H9 (cell line): ENCODE results near the gene MTA3. TPM values are rescaled to one million over a fixed set of nuclear protein-coding genes. Genes with fewer than 3 reads are reported as not detected.

Experiments used
- DNase-seq: peaks from one replicate; pipeline ENCODE4 v3.0.0-alpha.2; 2017
- H2AFZ ChIP-seq: one replicate; pipeline ENCODE4 v1.6.1; 2013; ENCODE audit warnings: mild to moderate bottlenecking, low read length, control low read depth, moderate library complexity
- H2AK5ac ChIP-seq: 2 replicates; pipeline ENCODE4 v1.6.1; 2013; ENCODE audit warnings: low read length, control low read depth, mixed read lengths; ENCODE audit not compliant: insufficient read length
- H2BK120ac ChIP-seq: one replicate; pipeline ENCODE4 v1.6.1; 2013; ENCODE audit warnings: low read depth, mild to moderate bottlenecking, low read length, control low read depth, inconsistent platforms; ENCODE audit not compliant: poor library complexity, severe bottlenecking
- H2BK12ac ChIP-seq: 2 replicates; pipeline ENCODE4 v1.6.1; 2013; ENCODE audit warnings: low read length, control low read depth, mixed read lengths, low read depth; ENCODE audit not compliant: insufficient read length
- H2BK15ac ChIP-seq: 2 replicates; pipeline ENCODE4 v1.6.1; 2013; ENCODE audit warnings: low read depth, low read length, control low read depth
- H2BK20ac ChIP-seq: one replicate; pipeline ENCODE4 v1.6.1; 2013; ENCODE audit warnings: low read depth, mild to moderate bottlenecking, low read length, control low read depth, inconsistent platforms; ENCODE audit not compliant: poor library complexity, severe bottlenecking
- H2BK5ac ChIP-seq: 2 replicates; pipeline ENCODE4 v1.6.1; 2013; ENCODE audit warnings: low read length, control low read depth, mixed read lengths; ENCODE audit not compliant: insufficient read length
- H3K14ac ChIP-seq: 2 replicates; pipeline ENCODE4 v1.6.1; 2013; ENCODE audit warnings: low read length, control low read depth; ENCODE audit not compliant: insufficient read depth
- H3K18ac ChIP-seq: 2 replicates; pipeline ENCODE4 v1.6.1; 2013; ENCODE audit warnings: low read depth, mild to moderate bottlenecking, mixed read lengths, low read length, control low read depth; ENCODE audit not compliant: insufficient read length
- H3K23ac ChIP-seq: 2 replicates; pipeline ENCODE4 v1.6.1; 2013; ENCODE audit warnings: low read length, control low read depth, mixed read lengths, low read depth; ENCODE audit not compliant: insufficient read length
- H3K23me2 ChIP-seq: 2 replicates; pipeline ENCODE4 v1.6.1; 2013; ENCODE audit warnings: low read depth, mild to moderate bottlenecking, mixed read lengths, low read length, control low read depth; ENCODE audit not compliant: insufficient read length, poor library complexity, severe bottlenecking
- H3K27ac ChIP-seq: 2 replicates; pipeline ENCODE4 v1.5.1; 2013; ENCODE audit warnings: low read length, control low read depth, mixed read lengths, low read depth; ENCODE audit not compliant: insufficient read length
- H3K27me3 ChIP-seq: 2 replicates; pipeline ENCODE4 v1.6.1; 2013; ENCODE audit warnings: low read length, control low read depth, inconsistent platforms; ENCODE audit not compliant: insufficient read depth
- H3K4ac ChIP-seq: 2 replicates; pipeline ENCODE4 v1.6.1; 2013; ENCODE audit warnings: low read depth, mild to moderate bottlenecking, control low read depth, inconsistent platforms, low read length, moderate library complexity
- H3K4me1 ChIP-seq: 2 replicates; pipeline ENCODE4 v1.6.1; 2013; ENCODE audit warnings: low read length, control low read depth, inconsistent platforms; ENCODE audit not compliant: insufficient read depth
- H3K4me2 ChIP-seq: 2 replicates; pipeline ENCODE4 v1.6.1; 2013; ENCODE audit warnings: low read length, control low read depth, mixed read lengths; ENCODE audit not compliant: insufficient read length, insufficient read depth
- H3K56ac ChIP-seq: 2 replicates; pipeline ENCODE4 v1.6.1; 2013; ENCODE audit warnings: low read depth, mild to moderate bottlenecking, mixed read lengths, low read length, control low read depth; ENCODE audit not compliant: insufficient read length
- H3K79me1 ChIP-seq: 2 replicates; pipeline ENCODE4 v1.6.1; 2013; ENCODE audit warnings: low read depth, mild to moderate bottlenecking, moderate library complexity, low read length, control low read depth, inconsistent platforms; ENCODE audit not compliant: insufficient read depth, poor library complexity, severe bottlenecking
- H3K79me2 ChIP-seq: 2 replicates; pipeline ENCODE4 v1.6.1; 2013; ENCODE audit warnings: low read length, control low read depth, inconsistent platforms; ENCODE audit not compliant: insufficient read depth
- H3K9ac ChIP-seq: 2 replicates; pipeline ENCODE4 v1.6.1; 2013; ENCODE audit warnings: low read length, control low read depth, mixed read lengths; ENCODE audit not compliant: insufficient read length; ENCODE audit errors: extremely low read depth
- H3K9me3 ChIP-seq: one replicate; pipeline ENCODE4 v1.6.1; 2013; ENCODE audit warnings: low read depth, low read length, inconsistent platforms; ENCODE audit not compliant: control insufficient read depth
- H3T11ph ChIP-seq: one replicate; pipeline ENCODE4 v1.6.1; 2013; ENCODE audit warnings: mild to moderate bottlenecking, low read length, control low read depth, inconsistent platforms
- H4K20me1 ChIP-seq: one replicate; pipeline ENCODE4 v1.6.1; 2013; ENCODE audit not compliant: control insufficient read depth, insufficient read length, insufficient read depth
- H4K5ac ChIP-seq: 2 replicates; pipeline ENCODE4 v1.6.1; 2013; ENCODE audit warnings: low read depth, mild to moderate bottlenecking, mixed read lengths, low read length, control low read depth; ENCODE audit not compliant: insufficient read length
- H4K8ac ChIP-seq: replicated peaks from 2 replicates; pipeline ENCODE4 v1.6.1; 2013; ENCODE audit warnings: low read length, control low read depth, mixed read lengths, low read depth; ENCODE audit not compliant: insufficient read length
- H4K91ac ChIP-seq: 2 replicates; pipeline ENCODE4 v1.6.1; 2013; ENCODE audit warnings: low read depth, mild to moderate bottlenecking, moderate library complexity, mixed read lengths, low read length, control low read depth; ENCODE audit not compliant: insufficient read length
- H3K27ac Mint-ChIP-seq, 3 experiments: 2 replicates in 2 of 3; 3 replicates in 1 of 3; pipeline ENCODE4 v1.8.0; 2020 to 2021; ENCODE audit warnings: mixed read lengths in 3 of 3, mild to moderate bottlenecking in 1 of 3, moderate library complexity in 1 of 3
- H3K27me3 Mint-ChIP-seq: 2 replicates; pipeline ENCODE4 v1.8.0; 2021; ENCODE audit warnings: low read depth, mild to moderate bottlenecking, moderate library complexity, mixed read lengths
- H3K36me3 Mint-ChIP-seq, 3 experiments: 2 replicates in 2 of 3; 3 replicates in 1 of 3; pipeline ENCODE4 v1.8.0; 2020 to 2021; ENCODE audit warnings: low read depth in 3 of 3, mixed read lengths in 3 of 3; ENCODE audit not compliant: insufficient read depth in 1 of 3
- H3K4me1 Mint-ChIP-seq, 2 experiments: 2 replicates each; pipeline ENCODE4 v1.8.0; 2020; ENCODE audit warnings: mixed read lengths in 2 of 2
- H3K4me3 Mint-ChIP-seq, 2 experiments: 2 replicates in 1 of 2; 3 replicates in 1 of 2; pipeline ENCODE4 v1.8.0; 2020 to 2021; ENCODE audit warnings: mild to moderate bottlenecking in 2 of 2, mixed read lengths in 2 of 2, moderate library complexity in 1 of 2
- H3K9me3 Mint-ChIP-seq, 2 experiments: 2 replicates in 1 of 2; 3 replicates in 1 of 2; pipeline ENCODE4 v1.8.0; 2020; ENCODE audit warnings: mild to moderate bottlenecking in 2 of 2, mixed read lengths in 2 of 2, moderate library complexity in 1 of 2
- WGBS: extraction: QIAGEN DNeasy Blood & Tissue Kit; methylation state at CpG from one replicate; pipeline ENCODE4 v1.1.7; 2013; ENCODE audit warnings: missing lambda C conversion rate, low lambda C conversion rate, mixed read lengths; ENCODE audit not compliant: insufficient read length; ENCODE audit errors: extremely low coverage; 5-methylcytosine and 5-hydroxymethylcytosine counted together
- long read RNA-seq: library from polyadenylated mRNA; unstranded; transcript quantifications from one replicate; pipeline ENCODE4 v2.0.0, GENCODE V29; 2020
- total RNA-seq: library from RNA; stranded (reverse); gene quantifications from 2 replicates; pipeline ENCODE4 v1.2.1, GENCODE V29; 2021
- TF ChIP-seq, protein P1 (sequence below): fragments of 200-600 bp; sonication (generic); conservative IDR thresholded peaks from 3 replicates; pipeline ENCODE4 v1.8.0; 2021; ENCODE audit warnings: antibody characterized with exemption, mild to moderate bottlenecking

Gene MTA3
- total RNA-seq, result 236 and 253 TPM in 2 replicates
- long read RNA-seq, full-length matches to known transcripts, result 299 of 442 reads
- long read RNA-seq, partial matches to known transcripts, result 74 of 442 reads
- long read RNA-seq, other reads (novel, unspliced or antisense), result 69 of 442 reads

DNA sequence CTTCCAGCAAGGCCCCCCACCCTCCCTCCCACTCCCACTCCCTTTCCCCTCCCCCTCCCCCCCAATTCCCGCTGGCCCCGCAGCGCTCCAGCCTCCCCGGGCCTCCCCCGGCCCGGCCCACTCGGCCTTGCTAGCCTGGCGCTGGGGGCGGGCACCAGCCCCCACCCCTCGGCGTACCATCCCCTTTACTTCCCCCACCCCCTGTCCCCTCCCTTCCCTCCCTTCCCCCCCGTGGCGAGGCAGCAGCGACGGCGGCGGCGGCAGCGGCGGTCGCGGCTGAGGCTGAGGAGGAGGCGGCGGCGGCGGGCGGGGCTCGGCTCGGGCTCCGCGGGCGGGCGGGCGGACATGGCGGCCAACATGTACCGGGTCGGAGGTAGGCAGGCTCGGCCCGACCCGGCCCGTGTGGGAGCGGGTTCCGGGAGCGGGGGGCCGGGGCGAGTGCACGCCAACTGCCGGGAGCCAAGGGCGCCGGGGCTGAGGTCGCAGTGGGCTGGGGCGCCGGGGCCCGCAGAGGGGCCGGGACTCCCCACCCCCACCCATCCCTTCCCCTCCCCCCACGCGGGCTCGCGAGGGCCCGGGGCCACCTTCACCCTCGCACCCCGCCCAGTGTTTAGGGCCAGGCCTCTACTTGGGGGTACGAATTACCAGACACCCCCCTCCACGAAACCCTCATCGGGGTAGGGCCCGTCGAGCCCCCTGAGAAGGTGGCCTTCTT is at the start of gene MTA3:
MTA3 (plus strand) TSS at position 232 of the 715 bp plus-strand sequence; CDS start at position 346, 114 bp downstream.
- Histone ChIP-seq H2BK5ac (no peak within 1 kb of the TSS), H3K27ac (peak within 1 kb of the TSS; percentile 29), H3K4me1 (peaks cover 6% of the 10 kb centered on the region), H3K23ac (no peak within 1 kb of the TSS), H4K91ac (no peak within 1 kb of the TSS), H3K79me1 (no peaks in the 10 kb centered on the region), H2BK120ac (no peak within 1 kb of the TSS), H3T11ph (no peak within 1 kb of the TSS), H4K20me1 (no peaks in the 10 kb centered on the region), H3K9me3 (no peaks in the 10 kb centered on the region), H2BK20ac (no peak within 1 kb of the TSS), H3K23me2 (peaks cover 10% of the 10 kb centered on the region), H2BK12ac (no peak within 1 kb of the TSS), H3K4ac (no peak within 1 kb of the TSS; the same call in 1 of the 2 replicates), H3K14ac (peak within 1 kb of the TSS; percentile 78), H4K8ac (no peak within 1 kb of the TSS), H2AK5ac (no peak within 1 kb of the TSS), H3K9ac (peak within 1 kb of the TSS; percentile 84), H3K27me3 (no peaks in the 10 kb centered on the region), H3K18ac (peak within 1 kb of the TSS; percentile 66), H3K56ac (no peak within 1 kb of the TSS), H3K4me2 (peak within 1 kb of the TSS; percentile 98), H2AFZ (no peak within 1 kb of the TSS), H3K79me2 (peaks cover 16% of the 10 kb centered on the region; the same call in 1 of the 2 replicates), H4K5ac (no peak within 1 kb of the TSS), H2BK15ac (no peak within 1 kb of the TSS)
- DNase-seq, result peak; percentile 63
- no CpG with 5 or more reads among the region's 67 CpGs for WGBS
- H3K9me3 Mint-ChIP-seq, result peaks cover 2 to 3% of the 10 kb centered on the region in 2 experiments; a peak in 2 of 5 replicates
- peak within 1 kb of the TSS; percentile 83 to 97 for H3K4me3 Mint-ChIP-seq
- peaks cover 18 to 42% (median 34%) of the 10 kb centered on the region in 3 experiments; a peak in 6 of 7 replicates for H3K36me3 Mint-ChIP-seq
- H3K27ac Mint-ChIP-seq, result peak within 1 kb of the TSS; percentile 97 to 98 (median 97)
- H3K4me1 Mint-ChIP-seq, result peaks cover 28 to 44% of the 10 kb centered on the region in 2 experiments
- TF ChIP-seq, protein P1, sequence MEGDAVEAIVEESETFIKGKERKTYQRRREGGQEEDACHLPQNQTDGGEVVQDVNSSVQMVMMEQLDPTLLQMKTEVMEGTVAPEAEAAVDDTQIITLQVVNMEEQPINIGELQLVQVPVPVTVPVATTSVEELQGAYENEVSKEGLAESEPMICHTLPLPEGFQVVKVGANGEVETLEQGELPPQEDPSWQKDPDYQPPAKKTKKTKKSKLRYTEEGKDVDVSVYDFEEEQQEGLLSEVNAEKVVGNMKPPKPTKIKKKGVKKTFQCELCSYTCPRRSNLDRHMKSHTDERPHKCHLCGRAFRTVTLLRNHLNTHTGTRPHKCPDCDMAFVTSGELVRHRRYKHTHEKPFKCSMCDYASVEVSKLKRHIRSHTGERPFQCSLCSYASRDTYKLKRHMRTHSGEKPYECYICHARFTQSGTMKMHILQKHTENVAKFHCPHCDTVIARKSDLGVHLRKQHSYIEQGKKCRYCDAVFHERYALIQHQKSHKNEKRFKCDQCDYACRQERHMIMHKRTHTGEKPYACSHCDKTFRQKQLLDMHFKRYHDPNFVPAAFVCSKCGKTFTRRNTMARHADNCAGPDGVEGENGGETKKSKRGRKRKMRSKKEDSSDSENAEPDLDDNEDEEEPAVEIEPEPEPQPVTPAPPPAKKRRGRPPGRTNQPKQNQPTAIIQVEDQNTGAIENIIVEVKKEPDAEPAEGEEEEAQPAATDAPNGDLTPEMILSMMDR, result no peak
- H3K27me3 Mint-ChIP-seq, result no peaks in the 10 kb centered on the region
